Measurements from ENCODE around the gene GLB1L.

The GLB1L gene

GRCh38 chr2:219249203-219249980, 4.1 kb upstream of the GLB1L start:
- TF ChIP-seq CTCF (IDR thresholded peaks at IDR 0.05; ENCODE audit: insufficient read depth, low read length, poor library complexity, severe bottlenecking), result no peak
- Histone ChIP-seq H3K27me3 (replicated peaks; ENCODE audit: control insufficient read depth, insufficient read depth, low read length) (no peaks in the 10 kb centered on the region), H3K4me3 (replicated peaks; ENCODE audit: low read depth, low read length) (peak overlapping the region; percentile 1; the same call in 1 of the 2 replicates), H3K36me3 (ENCODE audit: control insufficient read depth, insufficient read depth, low read length) (peaks cover 18% of the 10 kb centered on the region)
- no peak for DNase-seq (ENCODE audit: extremely low read depth, insufficient read length)

- TF ChIP-seq CTCF (IDR thresholded peaks at IDR 0.05; ENCODE audit: insufficient read depth, low read length, poor library complexity, severe bottlenecking), result no peak
- no peak overlapping the region for H3K4me3 ChIP-seq (replicated peaks; ENCODE audit: low read depth, low read length)
- H3K27me3 ChIP-seq (replicated peaks; ENCODE audit: control insufficient read depth, insufficient read depth, low read length), result no peaks in the 10 kb centered on the region
- DNase-seq (ENCODE audit: extremely low read depth, insufficient read length), result no peak
- peaks cover 18% of the 10 kb centered on the region for H3K36me3 ChIP-seq (ENCODE audit: control insufficient read depth, insufficient read depth, low read length)
Observed at GRCh38 chr2:219248845-219249202, 3.6 kb upstream of the GLB1L start.

- H3K36me3 ChIP-seq (ENCODE audit: control insufficient read depth, insufficient read depth, low read length), result peaks cover 18% of the 10 kb centered on the region
- DNase-seq (ENCODE audit: extremely low read depth, insufficient read length), result no peak
- TF ChIP-seq CTCF (IDR thresholded peaks at IDR 0.05; ENCODE audit: insufficient read depth, low read length, poor library complexity, severe bottlenecking), result no peak
- H3K4me3 ChIP-seq (replicated peaks; ENCODE audit: low read depth, low read length), result no peak overlapping the region
- H3K27me3 ChIP-seq (replicated peaks; ENCODE audit: control insufficient read depth, insufficient read depth, low read length), result no peaks in the 10 kb centered on the region
Observed at GRCh38 chr2:219247678-219248642, 2.7 kb upstream of the GLB1L start.

- Histone ChIP-seq H3K27me3 (replicated peaks; ENCODE audit: control insufficient read depth, insufficient read depth, low read length) (no peaks in the 10 kb centered on the region), H3K36me3 (ENCODE audit: control insufficient read depth, insufficient read depth, low read length) (peaks cover 18% of the 10 kb centered on the region), H3K4me3 (replicated peaks; ENCODE audit: low read depth, low read length) (no peak overlapping the region)
- no peak for DNase-seq (ENCODE audit: extremely low read depth, insufficient read length)
- no peak for TF ChIP-seq CTCF (IDR thresholded peaks at IDR 0.05; ENCODE audit: insufficient read depth, low read length, poor library complexity, severe bottlenecking)
Observed at GRCh38 chr2:219246559-219246958, 1.3 kb upstream of the GLB1L start.

- Histone ChIP-seq H3K36me3 (ENCODE audit: control insufficient read depth, insufficient read depth, low read length) (peaks cover 14% of the 10 kb centered on the region), H3K27me3 (replicated peaks; ENCODE audit: control insufficient read depth, insufficient read depth, low read length) (no peaks in the 10 kb centered on the region), H3K4me3 (replicated peaks; ENCODE audit: low read depth, low read length) (peak overlapping the region; percentile 82)
- TF ChIP-seq CTCF (IDR thresholded peaks at IDR 0.05; ENCODE audit: insufficient read depth, low read length, poor library complexity, severe bottlenecking), result no peak
- DNase-seq (ENCODE audit: extremely low read depth, insufficient read length), result no peak
Observed at GRCh38 chr2:219245899-219246230, 621 bp upstream of the GLB1L start.
